Vagina (tissue), 2 donors: Measurements from ENCODE around the gene GRIN3A. TPM values are rescaled to one million over a fixed set of nuclear protein-coding genes. Genes with fewer than 3 reads are reported as not detected.

Source experiments
- DNase-seq, 2 donors: peaks; one replicate each; pipeline ENCODE4 v3.0.0-alpha.2; 2017; ENCODE audit errors: extremely low spot score in 2 of 2
- H3K27ac ChIP-seq: fragments of 200-600 bp; sonication (generic); one replicate; pipeline ENCODE4 v1.5.1; 2019
- H3K27me3 ChIP-seq: fragments of 200-600 bp; sonication (generic); one replicate; pipeline ENCODE4 v1.5.1; 2019
- H3K36me3 ChIP-seq, 2 donors: fragments of 200-600 bp; sonication (generic); one replicate each; pipeline ENCODE4 v1.5.1; 2017 to 2019
- H3K4me1 ChIP-seq: fragments of 200-600 bp; sonication (generic); one replicate; pipeline ENCODE4 v1.5.1; 2019
- H3K4me3 ChIP-seq, 2 donors: fragments of 200-600 bp; sonication (generic); 1 replicate in 1 of 2; 2 replicates in 1 of 2; pipeline ENCODE4 v1.5.1; 2016 to 2019
- H3K9me3 ChIP-seq: fragments of 200-600 bp; sonication (generic); one replicate; pipeline ENCODE4 v1.5.1; 2019
- CTCF ChIP-seq, 3 experiments: fragments of 450-650 bp in 2 of 3; fragments of 200-600 bp in 1 of 3; sonication (generic) in 1 of 3; IDR thresholded peaks; one replicate each; pipeline ENCODE4 v1.5.1; 2017 to 2019; ENCODE audit warnings: antibody characterized with exemption in 3 of 3, mild to moderate bottlenecking in 2 of 3, moderate library complexity in 2 of 3
- POLR2A ChIP-seq, 2 donors: fragments of 450-650 bp; IDR thresholded peaks; one replicate each; pipeline ENCODE4 v1.6.1; 2017; ENCODE audit warnings: antibody characterized with exemption in 2 of 2, mild to moderate bottlenecking in 2 of 2, moderate library complexity in 2 of 2
- POLR2AphosphoS5 ChIP-seq, 2 donors: sonication (generic); formaldehyde crosslinking; IDR thresholded peaks; one replicate each; pipeline ENCODE4 v1.9.0; 2017; ENCODE audit warnings: antibody characterized with exemption in 2 of 2, mild to moderate bottlenecking in 2 of 2, low read depth in 1 of 2; ENCODE audit not compliant: insufficient read depth in 1 of 2
- intact Hi-C: fragments of 100-400 bp; cut with DNase I; formaldehyde crosslinking; loops from one replicate; pipeline ENCODE4 v1.15.1; 2023
- total RNA-seq: library from RNA; depleted of rRNA; stranded (reverse); fragments of >200 nt; gene quantifications from one replicate; pipeline ENCODE4 v1.2.3, GENCODE V29; 2016

Gene GRIN3A
- total RNA-seq, 1 donor from 2014 or later, result 1.5 TPM

- Histone ChIP-seq H3K27ac (no peak overlapping the region), H3K4me1 (no peaks in the 10 kb centered on the region), H3K4me3 (no peak overlapping the region), H3K9me3 (no peaks in the 10 kb centered on the region), H3K27me3 (no peaks in the 10 kb centered on the region), H3K36me3 (peaks cover 0 to 4% of the 10 kb centered on the region in 2 donors)
- DNase-seq, result no peak
- TF ChIP-seq CTCF (IDR thresholded peaks at IDR 0.05) (no peak), POLR2AphosphoS5 (IDR thresholded peaks at IDR 0.05; ENCODE audit: insufficient read depth in 1 of 2, low read depth in 1 of 2) (no peak), POLR2A (IDR thresholded peaks at IDR 0.05) (no peak)
- intact Hi-C loops, result no loop called here
Observed at GRCh38 chr9:101574731-101575333, 163.6 kb downstream of the GRIN3A start.

- Histone ChIP-seq H3K4me1 (no peaks in the 10 kb centered on the region), H3K27ac (no peak overlapping the region), H3K9me3 (no peaks in the 10 kb centered on the region), H3K27me3 (no peaks in the 10 kb centered on the region), H3K4me3 (no peak overlapping the region), H3K36me3 (peaks cover 0 to 11% of the 10 kb centered on the region in 2 donors)
- TF ChIP-seq CTCF (IDR thresholded peaks at IDR 0.05) (no peak), POLR2AphosphoS5 (IDR thresholded peaks at IDR 0.05; ENCODE audit: insufficient read depth in 1 of 2, low read depth in 1 of 2) (no peak), POLR2A (IDR thresholded peaks at IDR 0.05) (no peak)
- DNase-seq, result no peak
- intact Hi-C loops, result no loop called here
Observed at GRCh38 chr9:101572316-101572715, 166.1 kb downstream of the GRIN3A start.

DNA sequence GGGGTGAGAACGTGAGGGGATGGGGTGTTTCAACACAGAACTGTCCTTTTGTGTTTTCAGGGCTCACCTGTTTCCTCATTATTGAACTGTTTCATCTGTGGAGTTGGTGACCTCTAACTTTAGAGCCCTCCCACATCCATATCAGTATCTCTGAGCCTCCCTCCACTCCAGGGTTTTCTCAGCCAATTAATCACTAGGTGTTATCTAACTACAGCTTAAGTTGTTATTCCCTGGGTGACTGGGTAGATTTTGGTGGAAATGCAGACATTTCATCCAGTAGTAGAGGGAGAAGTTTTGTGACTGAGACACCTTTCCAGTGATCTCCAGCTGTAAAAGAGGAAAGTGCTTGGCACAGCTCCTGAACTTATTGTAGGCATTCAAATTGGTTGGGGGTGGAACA is 167.3 kb downstream of the GRIN3A start:
- H3K9me3 ChIP-seq, result no peaks in the 10 kb centered on the region
- H3K27me3 ChIP-seq, result no peaks in the 10 kb centered on the region
- no peak overlapping the region for H3K4me3 ChIP-seq
- intact Hi-C loops, result no loop called here
- DNase-seq, result no peak
- no peaks in the 10 kb centered on the region for H3K4me1 ChIP-seq
- peaks cover 0 to 11% of the 10 kb centered on the region in 2 donors for H3K36me3 ChIP-seq
- no peak for TF ChIP-seq POLR2AphosphoS5 (IDR thresholded peaks at IDR 0.05; ENCODE audit: insufficient read depth in 1 of 2, low read depth in 1 of 2)
- H3K27ac ChIP-seq, result no peak overlapping the region

DNA sequence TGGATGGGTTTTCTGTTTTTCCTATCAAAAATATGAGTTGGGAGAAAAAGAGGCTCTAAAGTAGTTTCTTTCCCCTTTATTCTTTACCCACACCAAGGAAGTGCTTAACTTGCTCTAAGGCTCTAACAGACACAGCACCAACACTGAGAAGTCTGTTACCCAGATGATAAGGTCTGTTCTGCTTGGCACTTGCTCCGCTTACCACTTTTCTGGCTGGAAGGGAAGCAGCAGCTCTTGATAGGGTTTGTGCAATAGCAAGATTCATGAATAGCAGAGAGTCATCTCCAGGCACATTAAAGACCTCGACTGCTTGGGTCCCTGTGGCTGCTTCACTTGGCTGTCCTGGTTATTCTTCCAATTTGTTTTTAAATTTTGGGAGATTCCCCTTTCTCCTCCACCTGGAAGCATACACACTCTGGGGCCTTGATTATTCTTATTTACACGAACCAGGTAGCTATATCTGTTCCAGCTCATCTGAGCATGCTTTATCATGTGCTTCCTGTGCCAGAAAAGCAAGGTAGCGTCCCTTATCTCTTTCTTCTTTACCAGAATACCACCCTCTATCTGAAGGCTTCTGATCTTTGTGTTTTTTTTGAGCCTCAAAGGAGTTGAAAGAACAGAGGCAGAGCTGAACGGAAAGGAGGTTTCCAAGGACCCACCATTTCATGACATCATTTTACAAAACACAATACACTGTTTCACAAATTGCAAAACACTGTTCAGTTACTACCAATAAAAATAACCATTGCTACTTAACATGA is 168.5 kb downstream of the GRIN3A start:
- H3K4me3 ChIP-seq, result no peak overlapping the region
- intact Hi-C loops, result no loop called here
- no peaks in the 10 kb centered on the region for H3K9me3 ChIP-seq
- no peak for DNase-seq
- no peak overlapping the region for H3K27ac ChIP-seq
- no peaks in the 10 kb centered on the region for H3K27me3 ChIP-seq
- no peaks in the 10 kb centered on the region for H3K4me1 ChIP-seq
- peaks cover 0 to 17% of the 10 kb centered on the region in 2 donors for H3K36me3 ChIP-seq
- no peak for TF ChIP-seq POLR2AphosphoS5 (IDR thresholded peaks at IDR 0.05; ENCODE audit: insufficient read depth in 1 of 2, low read depth in 1 of 2)
- no peak for TF ChIP-seq CTCF (IDR thresholded peaks at IDR 0.05)
- TF ChIP-seq POLR2A (IDR thresholded peaks at IDR 0.05), result no peak

- no peak for TF ChIP-seq CTCF (IDR thresholded peaks at IDR 0.05)
- TF ChIP-seq POLR2AphosphoS5 (IDR thresholded peaks at IDR 0.05; ENCODE audit: insufficient read depth in 1 of 2, low read depth in 1 of 2), result no peak
- TF ChIP-seq POLR2A (IDR thresholded peaks at IDR 0.05), result no peak
- Histone ChIP-seq H3K4me3 (no peak overlapping the region), H3K27me3 (no peaks in the 10 kb centered on the region), H3K36me3 (peaks cover 0 to 25% of the 10 kb centered on the region in 2 donors), H3K27ac (no peak overlapping the region), H3K9me3 (no peaks in the 10 kb centered on the region), H3K4me1 (no peaks in the 10 kb centered on the region)
- DNase-seq, result no peak
- intact Hi-C loops, result no loop called here
Observed at GRCh38 chr9:101567725-101568350, 170.6 kb downstream of the GRIN3A start.
